ENCODE data around the gene IGFLR1.

DNA sequence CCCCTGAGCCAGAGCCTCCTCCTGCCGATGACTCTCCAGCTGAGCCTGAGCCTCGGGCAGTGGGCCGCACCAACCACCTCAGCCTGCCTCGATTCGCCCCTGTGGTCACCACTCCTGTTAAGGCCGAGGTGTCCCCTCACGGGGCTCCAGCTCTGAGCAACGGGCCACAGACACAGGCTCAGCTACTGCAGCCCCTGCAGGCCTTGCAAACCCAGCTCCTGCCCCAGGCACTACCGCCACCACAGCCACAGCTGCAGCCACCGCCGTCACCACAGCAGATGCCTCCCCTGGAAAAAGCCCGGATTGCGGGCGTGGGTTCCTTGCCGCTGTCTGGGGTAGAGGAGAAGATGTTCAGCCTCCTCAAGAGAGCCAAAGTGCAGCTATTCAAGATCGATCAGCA, 20.9 kb downstream of the IGFLR1 start:
- TF ChIP-seq, protein P1, sequence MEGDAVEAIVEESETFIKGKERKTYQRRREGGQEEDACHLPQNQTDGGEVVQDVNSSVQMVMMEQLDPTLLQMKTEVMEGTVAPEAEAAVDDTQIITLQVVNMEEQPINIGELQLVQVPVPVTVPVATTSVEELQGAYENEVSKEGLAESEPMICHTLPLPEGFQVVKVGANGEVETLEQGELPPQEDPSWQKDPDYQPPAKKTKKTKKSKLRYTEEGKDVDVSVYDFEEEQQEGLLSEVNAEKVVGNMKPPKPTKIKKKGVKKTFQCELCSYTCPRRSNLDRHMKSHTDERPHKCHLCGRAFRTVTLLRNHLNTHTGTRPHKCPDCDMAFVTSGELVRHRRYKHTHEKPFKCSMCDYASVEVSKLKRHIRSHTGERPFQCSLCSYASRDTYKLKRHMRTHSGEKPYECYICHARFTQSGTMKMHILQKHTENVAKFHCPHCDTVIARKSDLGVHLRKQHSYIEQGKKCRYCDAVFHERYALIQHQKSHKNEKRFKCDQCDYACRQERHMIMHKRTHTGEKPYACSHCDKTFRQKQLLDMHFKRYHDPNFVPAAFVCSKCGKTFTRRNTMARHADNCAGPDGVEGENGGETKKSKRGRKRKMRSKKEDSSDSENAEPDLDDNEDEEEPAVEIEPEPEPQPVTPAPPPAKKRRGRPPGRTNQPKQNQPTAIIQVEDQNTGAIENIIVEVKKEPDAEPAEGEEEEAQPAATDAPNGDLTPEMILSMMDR (IDR thresholded peaks at IDR 0.05; ENCODE audit: low read length): no peak
- no peak for TF ChIP-seq EZH2 (optimal IDR thresholded peaks at IDR 0.05; ENCODE audit: low read depth, low read length)
- no peak for TF ChIP-seq EZH2phosphoT487 (IDR thresholded peaks at IDR 0.05; ENCODE audit: low read length)
